GM23338 (cell line): Measurements from ENCODE around the gene C10orf71. TPM values are rescaled to one million over a fixed set of nuclear protein-coding genes. Genes with fewer than 3 reads are reported as not detected.

ENCODE experiments used
- CTCF ChIP-seq, 2 experiments: fragments of 200-600 bp in 1 of 2; sonication (generic) in 1 of 2; conservative IDR thresholded peaks; 2 replicates each; pipeline versions ENCODE4 v1.5.1 to v1.6.1; 2016 to 2017; ENCODE audit warnings: antibody characterized with exemption in 2 of 2, low read depth in 2 of 2, mild to moderate bottlenecking in 2 of 2, moderate library complexity in 1 of 2
- ETS1 ChIP-seq: IDR thresholded peaks from 2 replicates; pipeline ENCODE4 v1.6.1; 2016; ENCODE audit warnings: antibody characterized with exemption
- EZH2phosphoT487 ChIP-seq: fragments of 200-600 bp; sonication (generic); IDR thresholded peaks from one replicate; pipeline ENCODE4 v1.8.1; 2018; ENCODE audit warnings: antibody characterized with exemption; ENCODE audit not compliant: unreplicated experiment
- JUNB ChIP-seq: IDR thresholded peaks from one replicate; pipeline ENCODE4 v1.6.1; 2016; ENCODE audit warnings: antibody characterized with exemption; ENCODE audit not compliant: unreplicated experiment
- NANOG ChIP-seq: IDR thresholded peaks from 2 replicates; pipeline ENCODE4 v1.6.1; 2016; ENCODE audit warnings: antibody characterized with exemption, borderline replicate concordance
- STAT1 ChIP-seq: IDR thresholded peaks from one replicate; pipeline ENCODE4 v1.6.1; 2016; ENCODE audit warnings: antibody characterized with exemption; ENCODE audit not compliant: unreplicated experiment
- ZNF114 ChIP-seq: fragments of 250-450 bp; sonication (Bioruptor Pico); IDR thresholded peaks from 2 replicates; pipeline ENCODE4 v1.5.0; 2020; ENCODE audit warnings: mild to moderate bottlenecking, moderate library complexity
- ZNF331 ChIP-seq: fragments of 250-450 bp; sonication (Bioruptor Pico); IDR thresholded peaks from 2 replicates; pipeline ENCODE4 v1.5.0; 2020; ENCODE audit warnings: low read depth, mild to moderate bottlenecking, moderate library complexity
- polyA plus RNA-seq: library from polyadenylated mRNA; unstranded; fragments of >200 nt; fragmentation: Nextera tagmentation; extraction: Ambion mirVana; gene quantifications from 2 replicates; pipeline ENCODE4 v1.2.1, GENCODE V29; 2016
- total RNA-seq: library from RNA; depleted of rRNA; stranded (reverse); fragments of >200 nt; shearing (Covaris generic); gene quantifications from 2 replicates; pipeline ENCODE4 v1.2.3, GENCODE V29; 2014
- TF ChIP-seq, protein P1 (sequence below): fragments of 250-450 bp; sonication (Bioruptor Pico); IDR thresholded peaks from 2 replicates; pipeline ENCODE4 v1.5.0; 2020; ENCODE audit warnings: mild to moderate bottlenecking, moderate library complexity

Gene C10orf71
- total and polyA plus RNA-seq, 2 experiments from 2014 or later = not detected

DNA sequence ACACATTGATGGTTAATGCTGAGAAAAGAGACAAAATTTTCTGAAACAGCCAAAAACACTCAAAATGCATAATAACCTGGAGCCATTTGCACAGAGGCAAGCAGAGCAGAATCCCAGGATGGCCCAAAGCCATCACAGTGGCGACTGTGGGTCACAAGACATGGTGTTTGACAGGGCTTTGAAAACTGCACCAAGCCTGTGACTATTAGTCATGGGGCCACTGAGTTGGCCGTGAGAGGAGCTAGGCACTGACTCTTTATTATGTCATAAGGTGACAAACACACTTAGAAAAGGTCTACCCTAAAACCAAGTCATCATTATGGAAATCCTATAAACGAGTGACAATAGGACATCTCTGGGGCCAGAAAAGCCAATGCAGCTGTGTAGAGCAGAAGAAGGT is 73.0 kb downstream of the C10orf71 start (continued):
- TF ChIP-seq, protein P1, sequence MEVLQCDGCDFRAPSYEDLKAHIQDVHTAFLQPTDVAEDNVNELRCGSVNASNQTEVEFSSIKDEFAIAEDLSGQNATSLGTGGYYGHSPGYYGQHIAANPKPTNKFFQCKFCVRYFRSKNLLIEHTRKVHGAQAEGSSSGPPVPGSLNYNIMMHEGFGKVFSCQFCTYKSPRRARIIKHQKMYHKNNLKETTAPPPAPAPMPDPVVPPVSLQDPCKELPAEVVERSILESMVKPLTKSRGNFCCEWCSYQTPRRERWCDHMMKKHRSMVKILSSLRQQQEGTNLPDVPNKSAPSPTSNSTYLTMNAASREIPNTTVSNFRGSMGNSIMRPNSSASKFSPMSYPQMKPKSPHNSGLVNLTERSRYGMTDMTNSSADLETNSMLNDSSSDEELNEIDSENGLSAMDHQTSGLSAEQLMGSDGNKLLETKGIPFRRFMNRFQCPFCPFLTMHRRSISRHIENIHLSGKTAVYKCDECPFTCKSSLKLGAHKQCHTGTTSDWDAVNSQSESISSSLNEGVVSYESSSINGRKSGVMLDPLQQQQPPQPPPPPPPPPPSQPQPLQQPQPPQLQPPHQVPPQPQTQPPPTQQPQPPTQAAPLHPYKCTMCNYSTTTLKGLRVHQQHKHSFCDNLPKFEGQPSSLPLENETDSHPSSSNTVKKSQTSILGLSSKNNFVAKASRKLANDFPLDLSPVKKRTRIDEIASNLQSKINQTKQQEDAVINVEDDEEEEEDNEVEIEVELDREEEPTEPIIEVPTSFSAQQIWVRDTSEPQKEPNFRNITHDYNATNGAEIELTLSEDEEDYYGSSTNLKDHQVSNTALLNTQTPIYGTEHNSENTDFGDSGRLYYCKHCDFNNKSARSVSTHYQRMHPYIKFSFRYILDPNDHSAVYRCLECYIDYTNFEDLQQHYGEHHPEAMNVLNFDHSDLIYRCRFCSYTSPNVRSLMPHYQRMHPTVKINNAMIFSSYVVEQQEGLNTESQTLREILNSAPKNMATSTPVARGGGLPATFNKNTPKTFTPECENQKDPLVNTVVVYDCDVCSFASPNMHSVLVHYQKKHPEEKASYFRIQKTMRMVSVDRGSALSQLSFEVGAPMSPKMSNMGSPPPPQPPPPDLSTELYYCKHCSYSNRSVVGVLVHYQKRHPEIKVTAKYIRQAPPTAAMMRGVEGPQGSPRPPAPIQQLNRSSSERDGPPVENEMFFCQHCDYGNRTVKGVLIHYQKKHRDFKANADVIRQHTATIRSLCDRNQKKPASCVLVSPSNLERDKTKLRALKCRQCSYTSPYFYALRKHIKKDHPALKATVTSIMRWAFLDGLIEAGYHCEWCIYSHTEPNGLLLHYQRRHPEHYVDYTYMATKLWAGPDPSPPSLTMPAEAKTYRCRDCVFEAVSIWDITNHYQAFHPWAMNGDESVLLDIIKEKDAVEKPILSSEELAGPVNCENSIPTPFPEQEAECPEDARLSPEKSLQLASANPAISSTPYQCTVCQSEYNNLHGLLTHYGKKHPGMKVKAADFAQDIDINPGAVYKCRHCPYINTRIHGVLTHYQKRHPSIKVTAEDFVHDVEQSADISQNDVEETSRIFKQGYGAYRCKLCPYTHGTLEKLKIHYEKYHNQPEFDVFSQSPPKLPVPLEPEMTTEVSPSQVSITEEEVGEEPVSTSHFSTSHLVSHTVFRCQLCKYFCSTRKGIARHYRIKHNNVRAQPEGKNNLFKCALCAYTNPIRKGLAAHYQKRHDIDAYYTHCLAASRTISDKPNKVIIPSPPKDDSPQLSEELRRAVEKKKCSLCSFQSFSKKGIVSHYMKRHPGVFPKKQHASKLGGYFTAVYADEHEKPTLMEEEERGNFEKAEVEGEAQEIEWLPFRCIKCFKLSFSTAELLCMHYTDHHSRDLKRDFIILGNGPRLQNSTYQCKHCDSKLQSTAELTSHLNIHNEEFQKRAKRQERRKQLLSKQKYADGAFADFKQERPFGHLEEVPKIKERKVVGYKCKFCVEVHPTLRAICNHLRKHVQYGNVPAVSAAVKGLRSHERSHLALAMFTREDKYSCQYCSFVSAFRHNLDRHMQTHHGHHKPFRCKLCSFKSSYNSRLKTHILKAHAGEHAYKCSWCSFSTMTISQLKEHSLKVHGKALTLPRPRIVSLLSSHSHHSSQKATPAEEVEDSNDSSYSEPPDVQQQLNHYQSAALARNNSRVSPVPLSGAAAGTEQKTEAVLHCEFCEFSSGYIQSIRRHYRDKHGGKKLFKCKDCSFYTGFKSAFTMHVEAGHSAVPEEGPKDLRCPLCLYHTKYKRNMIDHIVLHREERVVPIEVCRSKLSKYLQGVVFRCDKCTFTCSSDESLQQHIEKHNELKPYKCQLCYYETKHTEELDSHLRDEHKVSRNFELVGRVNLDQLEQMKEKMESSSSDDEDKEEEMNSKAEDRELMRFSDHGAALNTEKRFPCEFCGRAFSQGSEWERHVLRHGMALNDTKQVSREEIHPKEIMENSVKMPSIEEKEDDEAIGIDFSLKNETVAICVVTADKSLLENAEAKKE (CRISPR knock-in tag) = no peak
- TF ChIP-seq ETS1 = no peak
- no peak for TF ChIP-seq CTCF (conservative IDR thresholded peaks at IDR 0.05; ENCODE audit: low read depth in 2 of 2)
- TF ChIP-seq EZH2phosphoT487 = no peak
- TF ChIP-seq STAT1 = no peak
- no peak for TF ChIP-seq JUNB
- TF ChIP-seq ZNF331 = no peak
- TF ChIP-seq ZNF114 (CRISPR knock-in tag) = no peak
- TF ChIP-seq NANOG = no peak
